Eye (tissue), 1 donor: Measurements from ENCODE around the gene KRTAP5-1.
"Not testable (repeated sequence)": the region's sequence is repeated elsewhere in the genome, so short reads cannot be mapped to it uniquely, and the experiment has no call there.

Experiments used
- DNase-seq: peaks from one replicate; pipeline ENCODE4 v3.0.0-alpha.2; 2015

KRTAP5-1 gene

GRCh38 chr11:1600626-1601025, 15.5 kb upstream of the KRTAP5-1 start:
- no peak for DNase-seq

GRCh38 chr11:1598816-1599215, 13.7 kb upstream of the KRTAP5-1 start:
- no peak for DNase-seq

GRCh38 chr11:1598406-1598805, 13.3 kb upstream of the KRTAP5-1 start:
- not testable (repeated sequence) for DNase-seq

- no peak for DNase-seq
These were observed 12.9 kb upstream of the KRTAP5-1 start, which contains the start of gene KRTAP5-2 for GRCh38 chr11:1597994-1598380. Gene KRTAP5-2, minus strand, starts transcription at chr11:1598294. Its CDS starts 44 bp downstream, at chr11:1598250.

GRCh38 chr11:1597331-1597993, 12.4 kb upstream of the KRTAP5-1 start:
- no peak for DNase-seq

- DNase-seq = not testable (repeated sequence)
These were observed 11.6 kb upstream of the KRTAP5-1 start for GRCh38 chr11:1596576-1597121.

GRCh38 chr11:1595994-1596575, 11.0 kb upstream of the KRTAP5-1 start:
- not testable (repeated sequence) for DNase-seq

- no peak for DNase-seq
These were observed 7.5 kb upstream of the KRTAP5-1 start for GRCh38 chr11:1592628-1593027.

- no peak for DNase-seq
These were observed 4.9 kb upstream of the KRTAP5-1 start for GRCh38 chr11:1589996-1590395.

- DNase-seq = not testable (repeated sequence)
These were observed 4.3 kb upstream of the KRTAP5-1 start for GRCh38 chr11:1589191-1589963.

GRCh38 chr11:1586699-1587098, 1.6 kb upstream of the KRTAP5-1 start:
- no peak for DNase-seq

- not testable (repeated sequence) for DNase-seq
These were observed 2.2 kb downstream of the KRTAP5-1 start for GRCh38 chr11:1582909-1583308.

GRCh38 chr11:1581976-1582375, 3.1 kb downstream of the KRTAP5-1 start:
- DNase-seq = no peak

GRCh38 chr11:1576825-1577224, 8.3 kb downstream of the KRTAP5-1 start:
- DNase-seq = no peak

- not testable (repeated sequence) for DNase-seq
These were observed 9.3 kb downstream of the KRTAP5-1 start for GRCh38 chr11:1575756-1576155.

GRCh38 chr11:1574933-1575242, 10.2 kb downstream of the KRTAP5-1 start:
- DNase-seq = no peak

GRCh38 chr11:1574238-1574932, 10.7 kb downstream of the KRTAP5-1 start:
- peak; percentile 81 for DNase-seq

GRCh38 chr11:1573903-1574237, 11.2 kb downstream of the KRTAP5-1 start:
- peak; percentile 75 for DNase-seq

GRCh38 chr11:1573077-1573902, 11.8 kb downstream of the KRTAP5-1 start:
- peak; percentile 63 for DNase-seq

GRCh38 chr11:1572197-1573076, 12.6 kb downstream of the KRTAP5-1 start, which contains the start of gene DUSP8:
Gene DUSP8, minus strand, starts transcription at chr11:1572271. Its CDS starts 6,445 bp downstream, at chr11:1565826.
- DNase-seq = peak; percentile 93

GRCh38 chr11:1571760-1572196, 13.3 kb downstream of the KRTAP5-1 start:
- no peak for DNase-seq
